Adrenal gland (tissue), 5 donors: Measurements from ENCODE around the gene SWAP70.

ENCODE experiments used
- CTCF ChIP-seq, 6 experiments: fragments of 450-650 bp in 4 of 6; fragments of 200-600 bp in 2 of 6; sonication (generic) in 1 of 6; IDR thresholded peaks; 1 replicate in 5 of 6; 2 replicates in 1 of 6; pipeline versions ENCODE4 v1.5.1 to v1.8.0; 2016 to 2021; ENCODE audit warnings: antibody characterized with exemption in 6 of 6, mild to moderate bottlenecking in 2 of 6, moderate library complexity in 1 of 6
- POLR2A ChIP-seq, 2 donors: fragments of 450-650 bp; IDR thresholded peaks; one replicate each; pipeline ENCODE4 v1.6.1; 2017; ENCODE audit warnings: antibody characterized with exemption in 2 of 2, mild to moderate bottlenecking in 2 of 2, moderate library complexity in 1 of 2
- donor health status: DM: no; HTN: no; CAD: no.

GRCh38 chr11:9616042-9616675 lies 47.7 kb upstream of the SWAP70 start:
- TF ChIP-seq CTCF (IDR thresholded peaks at IDR 0.05) (no peak), POLR2A (IDR thresholded peaks at IDR 0.05) (no peak)
